ENCODE measurements around the gene BNC2.

Gene BNC2

DNA sequence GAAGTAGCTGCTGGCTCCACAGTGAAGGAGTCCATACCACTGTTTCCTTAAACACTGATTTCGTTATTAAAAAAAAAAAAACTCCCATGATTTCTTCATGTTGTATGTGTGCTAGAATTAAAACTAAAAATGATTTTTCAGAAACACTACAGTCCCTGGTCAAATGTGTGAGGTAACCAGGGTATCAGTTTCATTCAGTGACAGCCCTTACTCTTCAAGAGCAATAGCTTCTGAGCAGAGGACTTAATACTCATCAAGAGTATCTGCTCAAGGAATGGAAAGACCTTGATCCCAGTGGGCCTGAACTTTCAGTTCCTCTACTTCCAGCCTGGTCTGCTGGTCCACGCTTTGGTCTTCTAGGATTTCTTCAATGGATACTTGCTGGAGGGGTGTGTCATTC is 95.1 kb downstream of the BNC2 start:
- no peaks in the 10 kb centered on the region for H3K36me3 Mint-ChIP-seq (ENCODE audit: low read depth)
- H3K4me3 Mint-ChIP-seq: no peak overlapping the region
- ATAC-seq (no peak), DNase-seq (no peak)
- no peak overlapping the region for H3K27ac Mint-ChIP-seq
- H3K9me3 Mint-ChIP-seq: peaks cover 3% of the 10 kb centered on the region
- no peaks in the 10 kb centered on the region for H3K27me3 Mint-ChIP-seq
- no peaks in the 10 kb centered on the region for H3K4me1 Mint-ChIP-seq

DNA sequence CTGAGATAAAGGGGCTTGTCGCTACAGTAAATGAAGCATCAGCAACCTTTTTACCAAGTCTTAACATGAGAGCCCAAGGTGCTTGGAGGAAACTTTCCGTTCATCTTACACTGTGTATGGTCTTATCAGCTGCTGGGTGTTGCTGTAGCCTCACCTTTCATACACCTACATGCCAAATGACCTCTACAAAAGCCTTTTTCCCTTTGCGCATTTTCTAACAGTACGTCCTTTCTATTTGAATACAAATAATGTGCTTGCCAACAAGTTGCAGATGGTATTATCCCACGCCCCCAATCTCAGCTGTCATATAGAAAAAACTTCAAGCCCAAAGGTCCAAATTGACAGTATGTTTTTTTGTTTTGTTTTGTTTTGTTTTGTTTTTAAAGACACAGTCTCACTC is 96.9 kb downstream of the BNC2 start:
- Mint-ChIP-seq H3K27ac (no peak overlapping the region), H3K4me3 (no peak overlapping the region), H3K27me3 (no peaks in the 10 kb centered on the region), H3K9me3 (peaks cover 7% of the 10 kb centered on the region), H3K4me1 (no peaks in the 10 kb centered on the region), H3K36me3 (ENCODE audit: low read depth) (no peaks in the 10 kb centered on the region)
- DNase-seq: no peak
- ATAC-seq: no peak

DNA sequence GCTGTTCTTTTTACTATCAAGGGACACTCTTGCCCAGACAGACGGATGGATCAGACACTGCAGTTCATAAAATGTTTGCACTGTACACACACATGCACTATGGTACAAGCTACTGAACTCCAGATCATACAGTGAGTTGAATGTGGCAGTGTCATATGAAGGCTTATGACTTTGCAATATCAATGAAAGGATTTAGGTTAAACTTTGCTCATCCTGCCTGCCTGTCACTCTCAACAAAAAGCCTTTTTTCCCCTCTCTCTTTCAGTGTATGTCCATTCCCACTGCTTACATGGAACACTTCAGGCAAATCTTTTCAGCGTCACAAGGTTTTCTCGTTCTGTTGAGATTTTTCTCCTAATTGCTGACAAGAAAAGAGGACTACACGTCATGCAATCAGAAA is 97.4 kb downstream of the BNC2 start:
- H3K36me3 Mint-ChIP-seq (ENCODE audit: low read depth): no peaks in the 10 kb centered on the region
- no peaks in the 10 kb centered on the region for H3K4me1 Mint-ChIP-seq
- H3K27me3 Mint-ChIP-seq: no peaks in the 10 kb centered on the region
- ATAC-seq (no peak), DNase-seq (no peak)
- no peak overlapping the region for H3K27ac Mint-ChIP-seq
- no peak overlapping the region for H3K4me3 Mint-ChIP-seq
- peaks cover 7% of the 10 kb centered on the region for H3K9me3 Mint-ChIP-seq

DNA sequence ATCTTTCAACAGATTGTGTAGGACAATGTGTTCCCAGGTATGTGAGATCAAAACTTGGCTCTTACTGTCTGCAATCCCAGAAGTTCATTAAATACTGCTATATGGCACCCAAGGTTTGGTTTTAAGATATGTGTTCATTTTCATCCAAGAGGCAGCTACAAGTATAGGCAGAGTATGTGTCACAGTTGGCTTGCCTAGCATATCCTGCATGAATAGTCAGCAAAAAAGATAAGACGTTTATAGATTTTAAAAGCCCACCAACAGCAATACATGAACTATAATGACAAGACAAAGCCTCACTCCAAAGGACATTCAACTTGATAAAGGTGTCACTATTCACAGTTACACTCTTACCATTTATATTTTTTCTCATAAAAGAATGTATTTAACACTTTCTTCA is 99.1 kb downstream of the BNC2 start:
- no peaks in the 10 kb centered on the region for H3K4me1 Mint-ChIP-seq
- peaks cover 4% of the 10 kb centered on the region for H3K9me3 Mint-ChIP-seq
- no peak overlapping the region for H3K27ac Mint-ChIP-seq
- H3K36me3 Mint-ChIP-seq (ENCODE audit: low read depth): no peaks in the 10 kb centered on the region
- H3K27me3 Mint-ChIP-seq: no peaks in the 10 kb centered on the region
- DNase-seq: no peak
- no peak for ATAC-seq
- H3K4me3 Mint-ChIP-seq: no peak overlapping the region

DNA sequence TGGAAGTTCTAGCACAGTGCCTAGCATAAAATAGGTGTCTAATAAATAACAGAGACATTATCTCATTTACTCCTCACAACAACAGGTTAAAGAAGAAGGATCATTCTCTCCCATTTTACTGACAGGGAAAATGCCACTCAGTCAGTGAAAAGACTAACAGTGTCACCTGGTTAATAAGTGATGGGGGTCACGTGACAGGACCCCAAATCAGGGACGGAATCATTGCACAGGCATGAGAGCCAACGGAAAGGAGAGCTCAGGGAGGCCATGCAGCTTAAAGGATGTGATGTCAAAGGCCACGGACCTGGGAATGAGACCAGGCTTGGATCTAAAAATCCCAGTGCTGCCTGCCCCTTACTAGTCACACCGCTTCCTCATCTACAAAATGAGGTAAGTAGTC is 101.2 kb downstream of the BNC2 start:
- no peak overlapping the region for H3K27ac Mint-ChIP-seq
- H3K9me3 Mint-ChIP-seq: peaks cover 4% of the 10 kb centered on the region
- H3K4me1 Mint-ChIP-seq: no peaks in the 10 kb centered on the region
- no peak overlapping the region for H3K4me3 Mint-ChIP-seq
- ATAC-seq (no peak), DNase-seq (no peak)
- no peaks in the 10 kb centered on the region for H3K27me3 Mint-ChIP-seq
- no peaks in the 10 kb centered on the region for H3K36me3 Mint-ChIP-seq (ENCODE audit: low read depth)

DNA sequence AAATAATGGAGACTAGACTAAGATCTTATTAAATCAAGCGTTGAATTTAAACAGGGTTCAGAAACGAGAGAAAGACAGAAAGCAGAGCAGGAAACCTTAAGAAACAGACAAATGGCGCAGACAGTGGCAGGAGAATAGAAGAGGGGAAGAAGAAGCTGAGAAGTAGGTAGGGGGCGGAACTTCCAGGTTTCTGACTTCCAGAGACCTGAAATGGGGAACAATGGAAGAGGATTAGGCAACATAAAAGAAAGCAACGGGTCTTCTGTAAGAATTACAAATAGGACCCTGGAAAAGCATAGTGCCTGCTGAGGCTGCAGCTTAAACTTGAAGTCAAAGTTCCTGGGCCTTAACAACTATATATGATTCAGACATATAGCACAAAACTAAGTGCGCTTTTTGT is 101.7 kb downstream of the BNC2 start:
- no peaks in the 10 kb centered on the region for H3K4me1 Mint-ChIP-seq
- H3K9me3 Mint-ChIP-seq: peaks cover 4% of the 10 kb centered on the region
- no peak overlapping the region for H3K27ac Mint-ChIP-seq
- H3K4me3 Mint-ChIP-seq: no peak overlapping the region
- DNase-seq (no peak), ATAC-seq (no peak)
- H3K27me3 Mint-ChIP-seq: no peaks in the 10 kb centered on the region
- H3K36me3 Mint-ChIP-seq (ENCODE audit: low read depth): no peaks in the 10 kb centered on the region

DNA sequence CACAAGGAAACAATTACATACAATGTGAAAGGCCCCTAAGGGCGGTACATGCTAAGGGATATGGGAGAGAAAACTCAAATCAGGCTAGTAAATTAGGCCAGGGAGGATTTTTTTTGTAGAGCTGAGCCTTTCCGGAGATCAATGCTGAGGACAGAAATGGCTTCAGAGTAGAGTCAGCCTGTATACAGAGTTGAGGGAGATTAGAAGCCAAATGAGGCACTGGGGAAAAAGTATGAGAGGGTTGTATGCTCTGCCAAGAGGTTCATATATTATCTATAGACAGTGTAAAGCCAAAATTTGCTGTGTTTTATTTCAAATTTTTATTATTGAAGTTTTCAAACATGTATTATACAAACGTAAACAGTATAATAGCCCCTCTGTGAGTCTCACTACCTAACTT is 103.1 kb downstream of the BNC2 start:
- no peaks in the 10 kb centered on the region for H3K4me1 Mint-ChIP-seq
- H3K9me3 Mint-ChIP-seq: peaks cover 4% of the 10 kb centered on the region
- H3K36me3 Mint-ChIP-seq (ENCODE audit: low read depth): no peaks in the 10 kb centered on the region
- no peak overlapping the region for H3K4me3 Mint-ChIP-seq
- ATAC-seq: no peak
- H3K27me3 Mint-ChIP-seq: no peaks in the 10 kb centered on the region
- no peak overlapping the region for H3K27ac Mint-ChIP-seq
- DNase-seq: no peak

DNA sequence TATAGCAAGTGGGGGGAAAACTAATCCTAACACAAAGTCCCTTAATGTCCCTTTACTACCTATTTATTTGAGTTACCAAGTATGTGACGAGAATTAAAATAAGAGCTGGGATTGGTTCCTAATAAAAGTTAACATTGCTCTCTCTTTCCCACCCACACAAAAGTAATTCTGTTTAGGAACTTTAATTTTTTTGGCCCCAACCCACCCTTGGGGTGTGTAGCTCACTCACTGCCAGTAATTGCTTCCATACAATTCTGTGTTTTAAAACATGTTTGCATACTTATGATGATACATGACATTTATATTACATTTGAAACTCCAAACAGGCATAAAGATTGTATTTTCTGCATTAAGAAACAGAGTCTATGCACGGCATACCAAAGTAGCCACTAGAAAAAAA is 106.5 kb downstream of the BNC2 start:
- DNase-seq (no peak), ATAC-seq (no peak)
- no peak overlapping the region for H3K27ac Mint-ChIP-seq
- no peaks in the 10 kb centered on the region for H3K9me3 Mint-ChIP-seq
- H3K4me1 Mint-ChIP-seq: no peaks in the 10 kb centered on the region
- H3K27me3 Mint-ChIP-seq: no peaks in the 10 kb centered on the region
- no peak overlapping the region for H3K4me3 Mint-ChIP-seq
- H3K36me3 Mint-ChIP-seq (ENCODE audit: low read depth): no peaks in the 10 kb centered on the region

DNA sequence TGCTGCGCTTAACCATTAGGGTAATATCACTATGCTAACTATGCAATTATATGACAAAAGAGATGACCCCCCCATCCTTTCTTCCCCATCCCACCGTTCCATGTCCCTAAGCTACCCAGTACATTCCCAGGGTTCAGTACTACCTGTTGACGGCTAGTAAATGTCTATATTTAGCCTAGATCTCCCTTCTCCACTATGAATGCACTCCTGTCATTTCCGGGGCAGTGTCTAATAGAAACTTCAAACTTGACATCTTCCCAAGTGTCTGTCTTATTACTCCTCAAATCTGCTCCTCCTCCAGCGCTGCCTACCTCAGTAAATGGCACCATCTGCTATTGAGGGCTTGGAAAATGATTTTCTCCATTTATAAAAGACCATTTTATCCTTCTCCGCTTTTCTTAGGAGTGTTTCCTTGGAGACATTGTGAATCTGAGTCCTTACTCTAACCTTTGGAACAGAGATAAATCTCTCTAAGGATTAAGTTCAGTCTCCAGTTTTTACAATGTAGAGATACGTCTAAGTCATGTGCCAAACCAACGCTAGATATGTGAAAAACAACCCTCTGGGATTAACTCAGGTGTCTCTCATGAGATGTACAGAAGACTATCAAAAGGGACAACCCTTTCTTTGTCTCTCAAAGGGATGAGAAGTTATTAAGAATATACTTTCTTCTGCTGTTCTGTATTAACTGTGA is 114.9 kb downstream of the BNC2 start:
- ATAC-seq (no peak), DNase-seq (no peak)
- H3K9me3 Mint-ChIP-seq: no peaks in the 10 kb centered on the region
- no peaks in the 10 kb centered on the region for H3K4me1 Mint-ChIP-seq
- no peaks in the 10 kb centered on the region for H3K36me3 Mint-ChIP-seq (ENCODE audit: low read depth)
- H3K27me3 Mint-ChIP-seq: no peaks in the 10 kb centered on the region
- H3K27ac Mint-ChIP-seq: no peak overlapping the region
- H3K4me3 Mint-ChIP-seq: no peak overlapping the region

DNA sequence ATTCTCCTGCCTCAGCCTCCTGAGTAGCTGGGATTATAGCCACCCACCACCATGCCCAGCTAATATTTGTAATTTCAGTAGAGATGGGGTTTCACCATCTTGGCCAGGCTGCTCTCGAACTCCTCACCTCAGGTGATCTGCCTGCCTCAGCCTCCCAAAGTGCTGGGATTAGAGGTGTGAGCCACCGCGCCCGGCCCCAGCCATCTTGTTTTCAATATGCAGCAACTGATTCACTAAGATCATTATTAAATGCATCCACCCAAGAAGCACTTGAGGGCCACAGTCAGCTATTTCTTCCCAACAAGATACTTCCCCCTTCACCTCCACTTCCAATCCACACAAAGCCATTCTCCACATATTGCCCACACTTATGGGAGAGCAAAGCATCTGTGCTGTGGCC is 115.8 kb downstream of the BNC2 start:
- no peak overlapping the region for H3K4me3 Mint-ChIP-seq
- DNase-seq (no peak), ATAC-seq (no peak)
- no peak overlapping the region for H3K27ac Mint-ChIP-seq
- H3K9me3 Mint-ChIP-seq: no peaks in the 10 kb centered on the region
- H3K4me1 Mint-ChIP-seq: no peaks in the 10 kb centered on the region
- H3K27me3 Mint-ChIP-seq: no peaks in the 10 kb centered on the region
- H3K36me3 Mint-ChIP-seq (ENCODE audit: low read depth): no peaks in the 10 kb centered on the region

DNA sequence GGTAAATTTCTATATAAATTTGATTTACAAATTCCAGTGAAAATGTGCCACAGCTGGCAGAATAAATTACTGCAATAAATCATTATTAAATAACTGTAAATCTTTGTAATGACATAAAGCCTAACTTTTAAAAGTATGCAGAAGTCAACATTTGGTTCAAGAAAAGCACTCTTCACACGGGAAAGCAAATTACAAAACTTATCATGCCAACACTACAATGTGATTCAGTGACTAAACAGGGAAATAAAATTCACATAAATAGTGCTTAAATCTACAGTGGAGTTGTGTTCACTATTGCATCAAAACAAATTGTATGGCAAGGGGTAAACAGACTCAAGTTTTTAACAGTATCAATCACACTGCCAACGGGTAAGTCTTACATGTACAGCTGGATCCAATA is 117.2 kb downstream of the BNC2 start:
- Mint-ChIP-seq H3K4me3 (no peak overlapping the region), H3K27me3 (no peaks in the 10 kb centered on the region), H3K4me1 (no peaks in the 10 kb centered on the region), H3K27ac (no peak overlapping the region), H3K9me3 (no peaks in the 10 kb centered on the region), H3K36me3 (ENCODE audit: low read depth) (no peaks in the 10 kb centered on the region)
- no peak for DNase-seq
- no peak for ATAC-seq

DNA sequence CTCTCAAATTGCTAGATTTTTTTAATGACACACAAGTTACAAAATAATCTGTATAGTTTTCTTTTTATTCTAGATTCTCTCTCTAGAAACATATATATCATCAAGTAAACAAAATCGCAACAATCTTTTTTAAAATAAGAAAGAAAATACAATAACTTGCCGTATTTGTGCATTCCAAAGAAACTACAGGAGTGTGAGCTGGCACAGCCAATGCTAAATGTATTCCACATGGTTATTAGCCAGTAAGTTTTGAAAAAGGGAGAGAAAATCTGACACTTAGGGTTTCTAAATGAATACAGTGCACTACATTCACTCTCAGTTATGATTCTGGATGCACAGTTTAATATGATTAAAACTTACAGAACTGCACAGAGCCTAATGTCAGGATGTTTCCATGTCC is 117.9 kb downstream of the BNC2 start:
- ATAC-seq (no peak), DNase-seq (no peak)
- no peaks in the 10 kb centered on the region for H3K27me3 Mint-ChIP-seq
- H3K9me3 Mint-ChIP-seq: peaks cover 4% of the 10 kb centered on the region
- no peaks in the 10 kb centered on the region for H3K4me1 Mint-ChIP-seq
- H3K27ac Mint-ChIP-seq: no peak overlapping the region
- no peak overlapping the region for H3K4me3 Mint-ChIP-seq
- no peaks in the 10 kb centered on the region for H3K36me3 Mint-ChIP-seq (ENCODE audit: low read depth)

DNA sequence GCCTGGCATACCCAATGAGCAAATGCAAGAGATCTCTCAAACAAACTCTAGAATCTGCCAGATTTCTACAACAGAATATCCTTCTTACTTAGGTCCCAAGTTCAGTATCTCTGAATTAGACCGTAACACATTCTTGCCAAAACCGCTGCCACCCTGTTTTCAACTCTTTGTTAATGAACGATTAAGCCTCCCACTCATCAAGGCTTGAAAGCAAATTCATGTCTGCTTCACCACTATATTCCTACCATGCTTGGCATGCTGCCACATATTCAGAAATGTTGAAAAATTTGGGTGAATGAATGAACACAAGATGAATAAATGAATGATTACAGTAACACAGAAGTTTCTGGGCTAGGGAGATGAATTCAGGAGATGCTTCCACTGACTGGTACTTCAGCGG is 119.9 kb downstream of the BNC2 start:
- DNase-seq (no peak), ATAC-seq (no peak)
- no peak overlapping the region for H3K4me3 Mint-ChIP-seq
- H3K27ac Mint-ChIP-seq: no peak overlapping the region
- H3K4me1 Mint-ChIP-seq: no peaks in the 10 kb centered on the region
- H3K27me3 Mint-ChIP-seq: no peaks in the 10 kb centered on the region
- peaks cover 7% of the 10 kb centered on the region for H3K9me3 Mint-ChIP-seq
- no peaks in the 10 kb centered on the region for H3K36me3 Mint-ChIP-seq (ENCODE audit: low read depth)

DNA sequence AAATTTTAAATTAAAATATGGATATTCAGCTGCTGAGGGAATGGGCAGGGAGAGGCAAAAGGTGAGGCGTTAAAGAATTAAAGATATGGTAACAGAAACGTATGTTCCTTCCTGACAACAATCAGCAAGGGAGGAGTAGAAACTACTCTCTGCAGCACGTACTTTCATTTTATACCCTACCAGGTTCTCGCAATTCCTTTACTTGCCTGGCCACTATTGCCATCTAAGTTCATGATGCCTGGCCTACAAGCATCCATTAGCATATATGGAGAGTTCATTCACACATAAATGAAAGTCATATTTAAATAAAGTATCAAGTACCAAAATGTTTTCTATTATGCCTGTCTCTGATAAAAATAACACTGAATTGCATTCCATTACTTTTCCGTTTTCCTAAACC is 125.1 kb downstream of the BNC2 start:
- Mint-ChIP-seq H3K27me3 (no peaks in the 10 kb centered on the region), H3K4me1 (no peaks in the 10 kb centered on the region), H3K27ac (no peak overlapping the region), H3K9me3 (peaks cover 7% of the 10 kb centered on the region), H3K4me3 (no peak overlapping the region), H3K36me3 (ENCODE audit: low read depth) (no peaks in the 10 kb centered on the region)
- no peak for ATAC-seq
- no peak for DNase-seq

DNA sequence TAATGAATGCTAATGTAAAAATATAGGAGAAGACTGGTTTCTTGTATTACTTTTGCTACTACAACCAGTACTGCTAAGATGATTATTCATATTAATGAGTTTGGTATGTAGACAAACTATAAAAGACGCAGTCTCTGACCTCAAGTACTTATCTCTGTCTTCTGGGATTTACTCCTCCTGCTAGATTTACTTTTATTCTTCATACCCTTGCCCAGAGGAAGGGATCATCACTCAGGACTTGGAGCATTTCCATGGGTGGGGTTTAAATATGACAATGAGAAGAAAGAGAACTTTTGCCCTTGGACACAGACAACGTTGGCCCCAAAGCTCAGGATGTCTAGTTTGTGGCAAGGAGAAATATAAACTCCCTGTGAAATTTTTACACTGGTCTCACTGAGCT is 126.1 kb downstream of the BNC2 start:
- DNase-seq (no peak), ATAC-seq (no peak)
- Mint-ChIP-seq H3K4me3 (no peak overlapping the region), H3K36me3 (ENCODE audit: low read depth) (no peaks in the 10 kb centered on the region), H3K9me3 (peaks cover 7% of the 10 kb centered on the region), H3K27ac (no peak overlapping the region), H3K4me1 (no peaks in the 10 kb centered on the region), H3K27me3 (no peaks in the 10 kb centered on the region)

DNA sequence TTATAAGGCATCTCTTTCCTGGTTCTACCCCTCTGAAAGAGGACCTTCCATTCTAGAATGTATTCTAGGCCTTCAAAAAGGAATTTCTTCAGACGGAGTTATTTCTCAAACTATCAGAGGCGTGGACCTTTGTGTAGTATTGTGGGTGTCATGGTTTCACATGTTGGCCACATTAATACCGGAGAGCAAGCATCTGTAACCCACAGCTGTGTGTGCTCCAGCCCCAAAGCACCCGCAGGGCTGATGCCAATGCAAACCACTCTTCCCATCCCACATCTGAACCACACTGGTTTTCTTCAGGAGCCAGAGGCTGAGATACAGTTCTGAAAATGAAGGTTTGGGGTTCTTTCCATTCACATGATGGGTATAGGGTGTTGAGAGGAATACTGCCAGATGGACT is 127.1 kb downstream of the BNC2 start:
- Mint-ChIP-seq H3K27ac (no peak overlapping the region), H3K4me3 (no peak overlapping the region), H3K36me3 (ENCODE audit: low read depth) (no peaks in the 10 kb centered on the region), H3K9me3 (peaks cover 7% of the 10 kb centered on the region), H3K27me3 (no peaks in the 10 kb centered on the region), H3K4me1 (no peaks in the 10 kb centered on the region)
- DNase-seq (no peak), ATAC-seq (no peak)
